Endometrial microvascular endothelial cells (primary cell): Measurements from ENCODE around the gene GPHN. TPM values are rescaled to one million over a fixed set of nuclear protein-coding genes. Genes with fewer than 3 reads are reported as not detected.
"Not testable (repeated sequence)": the region's sequence is repeated elsewhere in the genome, so short reads cannot be mapped to it uniquely, and the experiment has no call there.

Experiments used
- in situ Hi-C: cut with HindIII; loops from 2 replicates; pipeline ENCODE4 v1.10.0; 2017; ENCODE audit warnings: low sequenced_read_pairs, low pct_unique_long_range_greater_than_20kb; ENCODE audit errors: inconsistent ontology term
- total RNA-seq: library from RNA; depleted of rRNA; stranded (reverse); fragments of >200 nt; gene quantifications from one replicate; pipeline ENCODE4 v1.2.3, GENCODE V29; 2015; ENCODE audit errors: inconsistent ontology term

GPHN gene
- total RNA-seq, 1 donor from 2014 or later: 38.3 TPM

- in situ Hi-C loops: no loop called here
Observed at GRCh38 chr14:66496911-66497310, 11.0 kb upstream of the GPHN start.

GRCh38 chr14:66498311-66498710 lies 9.6 kb upstream of the GPHN start:
- in situ Hi-C loops: no loop called here

DNA sequence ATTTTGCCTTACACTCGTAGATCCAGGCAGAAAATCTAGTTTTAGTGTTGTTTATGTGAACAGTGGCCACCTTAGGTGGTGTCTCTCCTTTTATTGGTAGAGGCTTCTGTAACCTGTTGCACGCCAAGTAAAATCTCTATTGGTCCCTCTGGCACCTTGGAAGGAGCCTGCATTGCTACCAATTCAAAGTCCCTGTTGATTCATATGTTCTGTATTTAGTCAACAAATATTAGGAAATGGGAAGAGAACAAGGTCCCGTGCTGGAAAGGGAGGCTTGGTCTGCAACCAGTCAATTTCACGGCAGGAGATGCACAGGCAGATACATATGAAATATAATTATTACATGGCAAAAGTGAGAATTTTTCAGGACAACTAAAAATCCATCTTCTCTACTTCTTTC lies 6.4 kb upstream of the GPHN start:
- in situ Hi-C loops: no loop called here

- in situ Hi-C loops: not testable (repeated sequence)
Observed at GRCh38 chr14:66502836-66503235, 5.1 kb upstream of the GPHN start.

GRCh38 chr14:66503532-66503931 lies 4.4 kb upstream of the GPHN start:
- in situ Hi-C loops: no loop called here

- in situ Hi-C loops: no loop called here
Observed at GRCh38 chr14:66507181-66507721, 696 bp upstream of the GPHN start.

- in situ Hi-C loops: no loop called here
Observed at GRCh38 chr14:66508547-66508845, 549 bp downstream of the GPHN start.

DNA sequence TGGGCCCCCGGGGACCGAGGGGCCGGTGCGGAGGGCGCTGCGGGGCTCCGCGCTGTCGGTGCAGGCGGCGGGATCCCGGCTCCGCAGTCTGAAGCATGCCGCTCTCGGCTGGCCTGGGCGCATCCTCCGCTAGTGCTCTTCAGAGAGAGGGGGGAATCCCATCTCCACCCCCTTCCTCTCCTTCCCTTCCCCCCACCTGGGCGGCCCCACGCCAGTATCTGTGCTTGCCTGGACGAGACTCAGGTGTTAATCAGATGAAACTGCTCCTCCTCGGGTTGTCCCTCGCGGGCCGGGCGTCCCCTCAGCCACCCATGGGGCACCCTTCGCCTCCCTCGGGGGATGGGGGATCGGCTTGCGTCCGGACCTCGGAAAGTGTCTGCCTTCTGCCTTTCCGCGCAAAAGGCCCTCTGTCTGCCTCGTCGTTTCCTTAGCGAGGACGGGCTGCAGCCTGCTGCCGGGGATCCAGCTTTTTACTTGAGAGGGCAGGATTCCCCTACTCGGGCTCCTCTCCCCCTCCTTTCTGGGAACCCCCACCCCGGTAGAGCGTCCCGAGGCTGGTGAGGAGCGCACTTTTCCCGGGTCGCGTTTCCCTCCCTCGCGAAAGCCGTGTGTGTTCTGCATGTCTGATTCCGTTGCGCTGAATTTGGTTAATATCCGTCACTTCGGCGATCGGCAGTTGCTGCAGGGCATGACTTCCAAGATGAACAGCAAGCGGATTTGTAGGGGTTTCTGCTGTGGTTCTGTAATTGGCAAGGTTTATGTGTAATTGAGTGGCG lies 1.1 kb downstream of the GPHN start:
- in situ Hi-C loops: no loop called here

- in situ Hi-C loops: no loop called here
Observed at GRCh38 chr14:66509874-66510273, 1.9 kb downstream of the GPHN start.

- in situ Hi-C loops: no loop called here
Observed at GRCh38 chr14:66511849-66512248, 3.9 kb downstream of the GPHN start.

DNA sequence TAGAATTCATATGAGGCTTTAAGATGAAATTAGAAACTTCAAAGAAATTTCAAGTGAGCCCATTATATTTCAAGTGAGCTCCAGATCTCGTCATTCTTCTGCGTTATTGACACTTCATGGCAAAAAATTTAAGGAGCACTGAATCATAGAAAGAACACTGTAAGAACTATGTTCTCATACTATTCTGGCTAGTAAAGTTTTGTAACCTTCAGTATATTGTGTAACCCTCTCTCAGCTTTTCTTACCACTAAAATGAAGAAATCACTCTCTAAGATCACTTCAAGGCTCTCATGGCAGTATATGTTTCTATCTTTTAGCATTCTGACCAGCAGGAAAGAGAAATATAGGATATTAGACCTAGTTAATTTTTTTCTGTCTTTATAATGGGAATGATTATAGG lies 6.3 kb downstream of the GPHN start:
- in situ Hi-C loops: no loop called here

DNA sequence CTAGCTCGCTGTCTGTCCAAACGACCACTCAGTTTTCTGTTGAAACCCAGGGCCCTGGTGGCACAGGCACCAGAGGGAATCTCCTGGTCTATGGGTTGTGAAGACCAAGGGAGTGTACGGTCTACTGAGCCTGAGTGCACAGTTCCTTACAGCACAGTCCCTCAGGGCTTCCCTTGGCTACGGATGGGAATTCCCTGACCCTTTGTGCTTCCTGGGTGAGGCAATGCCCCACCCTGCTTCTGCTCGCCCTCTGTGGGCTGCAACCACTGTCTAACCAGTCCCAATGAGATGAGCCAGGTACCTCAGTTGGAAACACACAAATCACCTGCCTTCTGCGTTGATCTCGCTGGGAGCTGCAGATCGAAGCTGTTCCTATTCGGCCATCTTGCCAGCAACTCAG lies 22.6 kb downstream of the GPHN start:
- in situ Hi-C loops: no loop called here

- in situ Hi-C loops: no loop called here
Observed at GRCh38 chr14:66539034-66539433, 31.1 kb downstream of the GPHN start.

DNA sequence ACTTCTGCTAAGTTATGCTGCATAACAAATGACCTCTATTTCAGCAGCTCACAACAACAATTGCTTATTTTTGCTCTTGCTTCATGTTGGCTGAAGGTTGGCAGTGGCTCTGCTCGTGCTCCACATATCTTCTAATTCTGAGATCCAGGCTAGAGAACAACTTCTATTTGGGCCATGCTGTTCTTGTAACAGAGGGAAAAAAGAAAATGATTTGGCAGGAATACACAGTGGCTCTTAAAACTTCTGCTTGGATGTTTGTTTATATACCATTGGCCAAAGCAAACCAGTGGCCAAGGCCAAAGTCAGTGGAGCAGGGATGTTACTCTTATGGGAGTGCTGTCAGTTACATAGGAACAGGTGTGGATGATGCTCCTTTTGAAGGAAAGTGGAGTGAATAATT lies 32.1 kb downstream of the GPHN start:
- in situ Hi-C loops: no loop called here

DNA sequence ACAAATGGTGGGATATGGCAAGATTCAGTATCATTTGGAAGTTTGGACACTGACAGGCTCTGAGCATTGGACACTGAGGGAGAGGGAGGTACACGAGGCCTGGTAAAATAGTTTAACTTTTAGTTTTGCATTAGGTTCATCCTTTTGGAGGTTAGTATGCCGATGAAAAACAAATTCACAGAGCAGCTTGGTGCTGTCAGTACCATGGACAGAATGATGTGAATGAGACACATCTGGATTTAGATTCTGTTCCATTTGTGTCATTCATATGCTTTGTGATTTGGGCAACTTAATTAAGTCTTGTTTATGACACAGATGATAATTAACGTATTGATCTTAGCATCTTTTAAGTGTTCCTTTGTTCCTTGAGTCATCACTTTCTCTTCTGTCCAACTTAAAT lies 33.7 kb downstream of the GPHN start:
- in situ Hi-C loops: no loop called here

DNA sequence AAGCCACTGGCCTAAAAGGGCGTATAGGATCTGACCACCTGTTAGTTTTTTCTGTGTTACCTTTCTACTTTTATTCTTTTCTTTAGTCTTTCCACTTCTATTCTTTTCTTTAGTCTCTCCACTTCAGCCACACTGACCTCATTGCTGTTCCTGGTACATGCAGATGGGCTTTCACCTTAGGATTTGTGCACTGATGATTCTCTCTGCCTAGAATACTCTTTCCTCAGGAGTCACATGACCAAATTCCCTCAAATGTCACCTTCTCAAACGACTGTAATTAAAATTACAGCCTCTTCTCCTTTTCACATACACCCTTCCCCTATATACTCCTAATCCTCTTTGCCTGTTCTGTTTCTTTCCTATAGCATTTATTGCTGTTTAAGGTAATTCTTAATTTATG lies 36.0 kb downstream of the GPHN start:
- in situ Hi-C loops: no loop called here

DNA sequence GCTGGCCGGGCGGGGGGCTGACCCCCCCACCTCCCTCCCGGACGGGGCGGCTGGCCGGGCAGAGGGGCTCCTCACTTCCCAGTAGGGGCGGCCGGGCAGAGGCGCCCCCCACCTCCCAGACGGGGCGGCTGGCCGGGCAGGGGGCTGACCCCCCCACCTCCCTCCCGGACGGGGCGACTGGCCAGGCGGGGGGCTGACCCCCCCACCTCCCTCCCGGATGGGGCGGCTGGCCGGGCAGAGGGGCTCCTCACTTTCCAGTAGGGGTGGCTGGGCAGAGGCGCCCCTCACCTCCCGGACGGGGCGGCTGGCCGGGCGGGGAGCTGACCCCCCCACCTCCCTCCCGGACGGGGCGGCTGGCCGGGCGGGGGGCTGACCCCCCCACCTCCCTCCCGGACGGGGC lies 37.2 kb downstream of the GPHN start:
- in situ Hi-C loops: not testable (repeated sequence)

GRCh38 chr14:66545751-66546150 lies 37.8 kb downstream of the GPHN start:
- in situ Hi-C loops: not testable (repeated sequence)

DNA sequence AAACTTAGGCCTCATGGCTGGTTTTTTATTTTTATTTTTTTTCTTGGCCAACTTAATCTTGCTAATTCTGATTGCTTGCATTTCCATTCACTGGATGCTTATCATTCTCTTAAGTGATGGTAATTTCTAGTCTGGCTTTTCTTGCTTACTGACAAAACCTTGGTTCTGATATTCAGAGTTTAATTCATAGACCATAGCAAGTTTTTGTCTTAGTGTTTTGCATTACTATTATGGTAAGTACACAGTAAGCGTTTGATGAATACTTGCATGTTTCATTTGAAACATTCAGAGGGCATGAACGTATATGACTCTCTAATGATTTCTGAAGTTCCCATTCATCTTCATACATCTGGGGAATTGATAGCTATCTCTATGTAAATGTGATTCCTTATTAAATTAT lies 55.8 kb downstream of the GPHN start:
- in situ Hi-C loops: no loop called here

DNA sequence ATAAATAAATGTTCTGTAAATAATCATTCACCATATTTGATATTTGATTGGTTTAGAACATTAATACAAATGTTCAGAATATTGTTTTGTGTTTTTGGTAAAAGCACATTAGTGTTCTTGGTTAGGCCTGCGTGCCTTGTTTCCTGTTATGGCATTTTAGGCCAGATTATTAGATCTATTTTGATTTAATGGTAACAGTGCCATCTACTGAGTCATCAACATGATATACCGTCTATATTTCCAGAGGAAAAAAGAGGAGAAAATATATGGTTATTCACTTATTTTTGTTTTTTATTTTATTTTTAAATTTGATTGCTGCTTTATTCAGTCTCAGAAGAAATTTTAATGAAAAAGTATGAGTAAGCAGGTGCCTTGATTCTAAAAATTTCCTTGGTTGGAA lies 60.3 kb downstream of the GPHN start:
- in situ Hi-C loops: no loop called here

- in situ Hi-C loops: no loop called here
Observed at GRCh38 chr14:66572826-66573225, 64.9 kb downstream of the GPHN start.
